DMS153 treated with DMSO at 0.1 percent for 48 hours (cell line): ENCODE results near the gene DPY19L3.
"Not testable (repeated sequence)": the region's sequence is repeated elsewhere in the genome, so short reads cannot be mapped to it uniquely, and the experiment has no call there.

ENCODE experiments used
- DNase-seq: peaks from one replicate; lab custom pipeline; 2025; ENCODE audit not compliant: unreplicated experiment; lab: John Stamatoyannopoulos, UW

DPY19L3 gene

DNA sequence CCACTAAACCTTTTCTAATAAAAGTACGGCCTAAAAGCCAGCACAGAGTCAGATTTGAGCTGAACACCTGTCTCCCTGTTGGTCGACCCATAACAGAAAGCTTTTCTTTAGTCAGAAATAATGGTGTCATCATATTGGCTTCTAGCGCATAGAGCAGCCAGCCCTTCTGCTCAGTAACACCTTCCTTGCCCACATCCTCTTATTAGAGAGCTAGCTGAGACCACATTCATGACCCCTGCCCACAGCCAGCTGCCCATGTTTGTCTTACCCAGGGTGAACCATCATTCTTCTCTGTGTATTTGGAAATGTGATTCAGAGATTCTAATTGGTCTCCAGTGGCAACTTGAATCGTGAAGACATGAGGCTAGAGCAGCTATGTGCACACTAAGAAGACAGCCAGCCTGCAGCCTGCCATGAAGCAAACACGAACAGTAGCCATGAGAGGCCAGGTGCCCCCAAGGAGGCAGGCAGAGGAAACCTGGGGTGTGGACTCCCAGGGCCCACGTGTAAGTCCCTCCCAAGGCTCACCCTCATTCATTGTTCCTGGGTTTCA lies 93.2 kb downstream of the DPY19L3 start:
- DNase-seq = no peak

DNA sequence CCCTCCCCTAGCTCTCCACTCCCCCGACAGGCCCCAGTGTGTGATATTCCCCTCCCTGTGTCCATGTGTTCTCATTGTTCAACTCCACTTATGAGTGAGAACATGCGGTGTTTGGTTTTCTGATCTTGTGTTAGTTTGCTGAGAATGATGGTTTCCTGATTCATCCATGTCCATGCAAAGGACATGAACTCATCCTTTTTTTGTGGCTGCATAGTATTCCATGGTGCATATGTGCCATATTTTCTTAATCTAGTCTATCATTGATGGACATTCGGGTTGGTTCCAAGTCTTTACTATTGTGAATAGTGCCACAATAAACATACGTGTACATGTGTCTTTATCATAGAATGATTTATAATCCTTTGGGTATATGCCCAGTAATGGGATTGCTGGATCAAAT lies 106.9 kb downstream of the DPY19L3 start:
- DNase-seq = not testable (repeated sequence)

DNA sequence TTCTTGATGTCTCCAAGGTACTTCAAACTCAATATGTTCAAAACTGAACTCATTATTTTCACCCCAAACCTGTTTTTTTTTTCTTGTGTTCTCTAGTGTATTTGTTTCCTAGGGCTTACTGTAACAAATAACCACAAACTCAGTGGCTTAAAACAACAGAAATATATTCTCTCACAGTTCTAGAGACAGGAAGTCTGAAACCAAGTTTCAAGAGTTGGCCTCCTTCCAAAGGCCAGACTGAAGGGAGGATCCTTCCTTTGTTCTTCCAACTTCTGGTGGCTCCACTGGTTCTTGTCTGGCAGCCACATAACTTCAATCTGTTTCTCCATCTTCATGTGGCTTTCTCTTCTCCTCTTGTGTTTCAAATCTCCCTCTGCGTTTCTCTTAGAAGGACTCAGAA lies 113.5 kb downstream of the DPY19L3 start:
- DNase-seq = no peak

DNA sequence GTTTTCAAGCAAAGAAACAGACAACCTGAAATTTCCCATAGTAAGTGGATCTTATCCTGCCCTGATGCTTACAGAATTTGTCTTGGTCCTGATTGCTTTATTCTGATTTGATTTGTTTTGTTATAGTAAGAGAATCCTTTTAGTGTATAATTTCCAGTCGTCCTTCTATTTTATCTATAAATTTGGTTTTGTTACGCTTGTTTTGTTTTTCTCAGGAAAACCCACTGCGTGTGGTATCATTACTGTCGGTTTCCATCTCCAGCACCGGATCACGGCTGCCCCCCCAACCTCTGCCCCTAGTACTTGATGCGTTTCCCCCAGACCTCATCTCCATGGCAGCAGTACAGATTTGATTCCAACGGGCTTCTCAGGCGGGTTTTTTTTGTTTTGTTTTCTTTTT lies 117.4 kb downstream of the DPY19L3 start:
- no peak for DNase-seq

DNA sequence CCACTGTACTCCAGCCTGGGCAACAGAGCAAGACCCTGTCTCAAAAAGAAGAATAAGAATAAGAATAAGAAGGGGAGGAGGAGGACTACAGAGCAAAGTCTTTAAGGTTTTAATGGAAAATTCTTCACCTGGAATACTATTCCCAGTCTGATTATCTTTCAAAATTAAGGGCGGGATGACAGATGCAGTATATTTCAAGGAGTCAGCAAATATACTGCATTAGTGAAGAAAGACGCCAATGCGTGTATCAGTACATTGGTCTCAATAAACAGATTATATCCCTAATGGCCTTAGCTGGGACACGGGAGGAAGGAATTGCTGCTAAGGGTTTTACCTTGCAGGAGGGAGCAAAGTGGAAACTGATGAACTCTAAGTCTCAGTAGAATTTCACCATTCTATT lies 121.3 kb downstream of the DPY19L3 start:
- DNase-seq = no peak

DNA sequence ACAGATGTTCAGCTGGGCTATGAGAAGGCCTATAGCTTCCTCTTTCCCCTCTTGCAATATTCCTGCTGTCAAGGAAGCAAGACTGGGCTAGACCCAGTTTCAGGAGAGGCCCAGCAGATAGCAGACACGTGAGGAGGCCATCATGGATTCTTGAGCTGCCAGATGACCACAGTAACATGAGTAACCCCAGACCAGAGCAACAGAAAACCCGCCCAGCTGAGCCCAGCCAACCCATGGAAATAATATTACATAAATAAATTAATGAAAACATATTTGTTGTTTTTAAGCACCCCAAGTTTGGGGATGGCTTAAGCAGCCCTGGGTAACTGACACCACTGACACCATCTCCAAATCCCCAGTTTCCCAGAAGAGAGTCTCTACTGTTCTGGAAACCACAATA lies 125.2 kb downstream of the DPY19L3 start:
- no peak for DNase-seq

DNA sequence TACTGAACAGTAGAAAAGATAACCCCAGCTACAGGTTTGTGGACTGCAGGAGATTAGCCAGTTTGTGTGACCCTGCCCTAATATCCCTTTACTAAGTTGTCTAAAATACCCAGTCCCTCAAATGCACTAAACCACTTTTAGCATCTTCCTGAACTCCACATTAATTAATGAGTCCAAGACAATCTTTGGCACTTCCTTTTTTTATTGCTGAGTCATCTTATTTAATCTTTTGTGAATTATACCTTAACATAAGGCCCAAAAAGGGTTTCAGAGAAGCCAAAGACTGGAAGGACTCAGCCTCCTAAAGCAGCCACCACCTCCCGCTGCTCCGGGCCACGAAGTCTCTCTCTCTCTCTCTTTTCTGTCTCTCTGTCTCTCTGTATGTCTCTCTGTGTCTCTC lies 126.7 kb downstream of the DPY19L3 start:
- no peak for DNase-seq
